Astrocyte (in vitro differentiated cells and primary cell): ENCODE measurements around the gene GRAP. TPM values are rescaled to one million over a fixed set of nuclear protein-coding genes. Genes with fewer than 3 reads are reported as not detected.

ENCODE experiments used
- DNase-seq: peaks from one replicate; pipeline ENCODE4 v3.0.0-alpha.2; 2010; ENCODE audit warnings: low read depth
- FAIRE-seq: peaks from 2 replicates; lab custom pipeline; 2011; peaks lifted over from hg19 to GRCh38; lab: Jason Lieb, UNC
- H2AFZ ChIP-seq: 2 replicates; pipeline ENCODE4 v1.6.0; 2012; ENCODE audit warnings: low read depth, low read length, inconsistent platforms
- H3K27ac ChIP-seq: 2 replicates; pipeline ENCODE4 v1.5.1; 2011; ENCODE audit warnings: low read depth, low read length, inconsistent platforms
- H3K27me3 ChIP-seq: 2 replicates; pipeline ENCODE4 v1.6.0; 2011; ENCODE audit warnings: low read length, inconsistent platforms; ENCODE audit not compliant: insufficient read depth
- H3K36me3 ChIP-seq: 2 replicates; pipeline ENCODE4 v1.5.1; 2011; ENCODE audit warnings: low read length, inconsistent platforms; ENCODE audit not compliant: insufficient read depth
- H3K4me1 ChIP-seq: 2 replicates; pipeline ENCODE4 v1.5.1; 2011; ENCODE audit warnings: low read length, inconsistent platforms; ENCODE audit not compliant: insufficient read depth
- H3K4me2 ChIP-seq: 2 replicates; pipeline ENCODE4 v1.6.0; 2012; ENCODE audit warnings: low read length, inconsistent platforms
- H3K4me3 ChIP-seq: 2 replicates; pipeline ENCODE4 v1.5.1; 2011; ENCODE audit warnings: low read depth, mild to moderate bottlenecking, low read length, inconsistent platforms; ENCODE audit not compliant: insufficient read depth
- H3K79me2 ChIP-seq: 2 replicates; pipeline ENCODE4 v1.6.0; 2012; ENCODE audit warnings: mild to moderate bottlenecking, low read length, inconsistent platforms; ENCODE audit not compliant: insufficient read depth
- H3K9ac ChIP-seq: 2 replicates; pipeline ENCODE4 v1.6.0; 2012; ENCODE audit warnings: mild to moderate bottlenecking, low read length, inconsistent platforms
- H3K9me3 ChIP-seq: 2 replicates; pipeline ENCODE4 v1.5.1; 2012; ENCODE audit warnings: low read depth, mild to moderate bottlenecking, low read length, inconsistent platforms; ENCODE audit not compliant: insufficient read depth
- H4K20me1 ChIP-seq: 2 replicates; pipeline ENCODE4 v1.6.0; 2012; ENCODE audit warnings: low read length, inconsistent platforms; ENCODE audit not compliant: insufficient read depth
- H3K27ac Mint-ChIP-seq: one replicate; pipeline ENCODE4 v1.8.0; 2021; ENCODE audit warnings: mild to moderate bottlenecking, mixed read lengths; ENCODE audit not compliant: unreplicated experiment
- H3K27me3 Mint-ChIP-seq: one replicate; pipeline ENCODE4 v1.8.0; 2021; ENCODE audit warnings: low read depth, mixed read lengths; ENCODE audit not compliant: unreplicated experiment
- H3K36me3 Mint-ChIP-seq: one replicate; pipeline ENCODE4 v1.8.0; 2021; ENCODE audit warnings: low read depth, mixed read lengths; ENCODE audit not compliant: unreplicated experiment
- H3K4me1 Mint-ChIP-seq: one replicate; pipeline ENCODE4 v1.8.0; 2021; ENCODE audit warnings: low read depth, mixed read lengths; ENCODE audit not compliant: unreplicated experiment
- H3K4me3 Mint-ChIP-seq: one replicate; pipeline ENCODE4 v1.8.0; 2021; ENCODE audit warnings: mild to moderate bottlenecking, moderate library complexity, mixed read lengths; ENCODE audit not compliant: unreplicated experiment
- H3K9me3 Mint-ChIP-seq: one replicate; pipeline ENCODE4 v1.8.0; 2021; ENCODE audit warnings: mild to moderate bottlenecking, mixed read lengths; ENCODE audit not compliant: unreplicated experiment
- CTCF ChIP-seq: IDR thresholded peaks from 2 replicates; pipeline ENCODE4 v1.5.1; 2011; ENCODE audit warnings: low read depth, mild to moderate bottlenecking, inconsistent platforms, low read length, moderate library complexity; ENCODE audit not compliant: insufficient read depth
- EZH2 ChIP-seq: IDR thresholded peaks from 2 replicates; pipeline ENCODE4 v1.6.1; 2012; ENCODE audit warnings: mild to moderate bottlenecking, low read length, inconsistent platforms; ENCODE audit not compliant: insufficient read depth
- total RNA-seq: library from RNA; stranded (reverse); gene quantifications from 2 replicates; pipeline ENCODE4 v1.2.1, GENCODE V29; 2021

GRAP gene
- total RNA-seq, 1 donor from 2014 or later: 0.30 TPM

GRCh38 chr17:18978050-18978449 lies 68.7 kb downstream of the GRAP start:
- no peaks in the 10 kb centered on the region for H3K9me3 ChIP-seq
- DNase-seq (no peak), FAIRE-seq (no peak)
- peaks cover 20% of the 10 kb centered on the region for H3K4me1 Mint-ChIP-seq
- H4K20me1 ChIP-seq: peaks cover 38% of the 10 kb centered on the region
- TF ChIP-seq EZH2: no peak
- TF ChIP-seq CTCF: no peak
- H3K36me3 Mint-ChIP-seq: peaks cover 15% of the 10 kb centered on the region
- peaks cover 4% of the 10 kb centered on the region for H3K36me3 ChIP-seq
- no peak overlapping the region for H2AFZ ChIP-seq
- H3K27me3 ChIP-seq: no peaks in the 10 kb centered on the region
- H3K79me2 ChIP-seq: peaks cover 11% of the 10 kb centered on the region
- H3K27ac ChIP-seq: no peak overlapping the region
- H3K27ac Mint-ChIP-seq: no peak overlapping the region
- no peak overlapping the region for H3K4me3 ChIP-seq
- H3K4me3 Mint-ChIP-seq: no peak overlapping the region
- H3K27me3 Mint-ChIP-seq: no peaks in the 10 kb centered on the region
- no peak overlapping the region for H3K9ac ChIP-seq
- H3K9me3 Mint-ChIP-seq: no peaks in the 10 kb centered on the region
- no peak overlapping the region for H3K4me2 ChIP-seq
- H3K4me1 ChIP-seq: peaks cover 26% of the 10 kb centered on the region

- Mint-ChIP-seq H3K36me3 (peaks cover 15% of the 10 kb centered on the region), H3K27me3 (no peaks in the 10 kb centered on the region), H3K4me1 (peaks cover 20% of the 10 kb centered on the region), H3K4me3 (no peak overlapping the region), H3K27ac (no peak overlapping the region), H3K9me3 (no peaks in the 10 kb centered on the region)
- no peak overlapping the region for H3K9ac ChIP-seq
- H3K27ac ChIP-seq: no peak overlapping the region
- no peak overlapping the region for H2AFZ ChIP-seq
- FAIRE-seq (no peak), DNase-seq (no peak)
- H3K36me3 ChIP-seq: peaks cover 4% of the 10 kb centered on the region
- H3K4me2 ChIP-seq: no peak overlapping the region
- H4K20me1 ChIP-seq: peaks cover 42% of the 10 kb centered on the region
- H3K4me3 ChIP-seq: no peak overlapping the region
- peaks cover 24% of the 10 kb centered on the region for H3K4me1 ChIP-seq
- peaks cover 9% of the 10 kb centered on the region for H3K79me2 ChIP-seq
- TF ChIP-seq EZH2 (no peak), CTCF (no peak)
- no peaks in the 10 kb centered on the region for H3K27me3 ChIP-seq
- no peaks in the 10 kb centered on the region for H3K9me3 ChIP-seq
These were observed 69.1 kb downstream of the GRAP start for GRCh38 chr17:18977646-18978045.

GRCh38 chr17:18977021-18977420 lies 69.7 kb downstream of the GRAP start:
- FAIRE-seq (no peak), DNase-seq (no peak)
- peaks cover 13% of the 10 kb centered on the region for H3K36me3 Mint-ChIP-seq
- TF ChIP-seq EZH2: no peak
- no peak for TF ChIP-seq CTCF
- Histone ChIP-seq H3K4me3 (no peak overlapping the region), H3K27me3 (no peaks in the 10 kb centered on the region), H3K79me2 (peaks cover 8% of the 10 kb centered on the region), H2AFZ (no peak overlapping the region), H3K9ac (no peak overlapping the region), H4K20me1 (peaks cover 42% of the 10 kb centered on the region), H3K4me1 (peaks cover 18% of the 10 kb centered on the region), H3K27ac (no peak overlapping the region), H3K4me2 (no peak overlapping the region), H3K9me3 (no peaks in the 10 kb centered on the region), H3K36me3 (peaks cover 4% of the 10 kb centered on the region)
- no peak overlapping the region for H3K4me3 Mint-ChIP-seq
- no peak overlapping the region for H3K27ac Mint-ChIP-seq
- no peaks in the 10 kb centered on the region for H3K9me3 Mint-ChIP-seq
- peaks cover 17% of the 10 kb centered on the region for H3K4me1 Mint-ChIP-seq
- H3K27me3 Mint-ChIP-seq: no peaks in the 10 kb centered on the region
